ENCODE results near the gene ZNF850.

The ZNF850 gene

GRCh38 chr19:36672368-36672767 is 100.2 kb downstream of the ZNF850 start:
- no peak for DNase-seq
- TF ChIP-seq POLR2A (IDR thresholded peaks at IDR 0.05; ENCODE audit: low read length) (no peak), GATA1 (IDR thresholded peaks at IDR 0.05; ENCODE audit: low read depth, low read length) (no peak)

- no peak for DNase-seq
- no peak for TF ChIP-seq POLR2A (IDR thresholded peaks at IDR 0.05; ENCODE audit: low read length)
- TF ChIP-seq GATA1 (IDR thresholded peaks at IDR 0.05; ENCODE audit: low read depth, low read length) = no peak
Observed at GRCh38 chr19:36668646-36669045, 104.0 kb downstream of the ZNF850 start.

GRCh38 chr19:36665832-36666231 is 106.8 kb downstream of the ZNF850 start:
- DNase-seq = no peak
- TF ChIP-seq GATA1 (IDR thresholded peaks at IDR 0.05; ENCODE audit: low read depth, low read length) (no peak), POLR2A (IDR thresholded peaks at IDR 0.05; ENCODE audit: low read length) (no peak)
